ENCODE results near the gene TSBP1. TPM values are rescaled to one million over a fixed set of nuclear protein-coding genes. Genes with fewer than 3 reads are reported as not detected.

TSBP1 gene, protein sequence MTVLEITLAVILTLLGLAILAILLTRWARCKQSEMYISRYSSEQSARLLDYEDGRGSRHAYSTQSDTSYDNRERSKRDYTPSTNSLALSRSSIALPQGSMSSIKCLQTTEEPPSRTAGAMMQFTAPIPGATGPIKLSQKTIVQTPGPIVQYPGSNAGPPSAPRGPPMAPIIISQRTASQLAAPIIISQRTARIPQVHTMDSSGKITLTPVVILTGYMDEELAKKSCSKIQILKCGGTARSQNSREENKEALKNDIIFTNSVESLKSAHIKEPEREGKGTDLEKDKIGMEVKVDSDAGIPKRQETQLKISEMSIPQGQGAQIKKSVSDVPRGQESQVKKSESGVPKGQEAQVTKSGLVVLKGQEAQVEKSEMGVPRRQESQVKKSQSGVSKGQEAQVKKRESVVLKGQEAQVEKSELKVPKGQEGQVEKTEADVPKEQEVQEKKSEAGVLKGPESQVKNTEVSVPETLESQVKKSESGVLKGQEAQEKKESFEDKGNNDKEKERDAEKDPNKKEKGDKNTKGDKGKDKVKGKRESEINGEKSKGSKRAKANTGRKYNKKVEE
- total RNA-seq (not detected), polyA plus RNA-seq (not detected)

DNA sequence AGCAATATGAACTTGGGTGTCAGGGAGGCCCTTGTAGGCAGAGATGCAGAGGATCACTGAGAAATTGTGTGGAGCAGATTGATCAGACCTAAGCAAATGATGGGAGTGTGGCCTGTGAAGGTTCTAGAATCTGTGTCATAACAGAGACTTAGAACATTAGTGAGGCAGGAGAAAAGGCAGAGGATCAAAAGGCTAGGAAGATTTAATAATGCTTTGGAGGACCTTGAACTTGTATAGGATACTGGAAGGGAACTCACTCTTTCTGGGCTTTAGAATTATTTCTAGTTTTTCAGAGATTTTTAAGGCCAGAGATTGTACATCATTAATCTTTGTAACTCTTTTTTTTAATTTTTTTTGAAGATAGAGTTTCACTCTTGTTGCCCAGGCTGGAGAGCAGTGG, at the start of gene TSBP1:
TSBP1 (minus strand) TSS at position 101 of the 400 bp plus-strand sequence. CDS start 197 bp downstream, outside the sequence.
- Mint-ChIP-seq H3K27me3 (peaks cover 28 to 30% of the 10 kb centered on the region in 2 donors), H3K4me1 (no peaks in the 10 kb centered on the region), H3K36me3 (no peaks in the 10 kb centered on the region), H3K4me3 (no peak within 1 kb of the TSS), H3K9me3 (peaks cover 0 to 3% (median 0%) of the 10 kb centered on the region in 8 donors), H3K27ac (no peak within 1 kb of the TSS)
- CTCF ChIA-PET (ENCODE audit: partially characterized antibody), result no interaction called here
- intact Hi-C loops (cut with micrococcal nuclease), result no loop called here
- no peak within 1 kb of the TSS for H3K27ac ChIP-seq (ENCODE audit: low read depth, low read length)
- no peak for DNase-seq
- no peaks in the 10 kb centered on the region for H3K9me3 ChIP-seq (ENCODE audit: control insufficient read depth in 1 of 2, low read length in 2 of 2)
- peaks cover 9% of the 10 kb centered on the region for H3K27me3 ChIP-seq (ENCODE audit: insufficient read depth, low read length)
- no peak within 1 kb of the TSS for H3K4me3 ChIP-seq (ENCODE audit: low read length in 2 of 2)
- POLR2A ChIA-PET (ENCODE audit: partially characterized antibody), result no interaction called here
- H3K36me3 ChIP-seq (ENCODE audit: insufficient read depth, low read length), result no peaks in the 10 kb centered on the region
- H3K4me1 ChIP-seq (ENCODE audit: insufficient read depth, low read length), result no peaks in the 10 kb centered on the region

DNA sequence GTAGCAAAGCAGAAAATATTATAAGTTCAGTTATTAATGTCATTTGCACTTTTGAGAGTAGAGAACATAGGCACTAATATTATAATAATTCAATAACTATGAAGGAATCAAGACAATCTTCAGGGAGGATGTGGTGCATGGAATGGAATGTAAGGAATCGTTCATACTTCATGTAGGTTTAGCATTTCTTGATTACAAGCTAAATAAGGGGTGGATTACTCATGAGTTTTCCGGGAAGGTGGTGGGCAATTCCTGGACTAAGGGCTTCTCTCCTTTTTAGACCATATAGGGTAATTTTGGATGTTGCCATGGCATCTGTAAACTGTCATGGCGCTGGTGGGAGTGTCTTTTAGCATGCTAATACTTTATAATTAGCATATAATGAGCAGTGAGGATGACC, 44.3 kb upstream of the TSBP1 start:
- DNase-seq, result no peak
- Histone ChIP-seq H3K9me3 (ENCODE audit: control insufficient read depth in 1 of 2, low read length in 2 of 2) (no peaks in the 10 kb centered on the region), H3K27ac (ENCODE audit: low read depth, low read length) (no peak overlapping the region), H3K4me3 (ENCODE audit: low read length in 2 of 2) (no peak overlapping the region), H3K27me3 (ENCODE audit: insufficient read depth, low read length) (peaks cover 16% of the 10 kb centered on the region), H3K4me1 (ENCODE audit: insufficient read depth, low read length) (peaks cover 3% of the 10 kb centered on the region), H3K36me3 (ENCODE audit: insufficient read depth, low read length) (no peaks in the 10 kb centered on the region)
- Mint-ChIP-seq H3K27ac (no peak overlapping the region), H3K27me3 (peaks cover 32 to 45% of the 10 kb centered on the region in 2 donors), H3K9me3 (no peaks in the 10 kb centered on the region), H3K36me3 (no peaks in the 10 kb centered on the region), H3K4me3 (no peak overlapping the region), H3K4me1 (peaks cover 5 to 12% (median 8%) of the 10 kb centered on the region in 4 donors)
- CTCF ChIA-PET (ENCODE audit: partially characterized antibody), result interaction anchor here (1.0 to 7.0 kb wide), 4 partner anchors 276 to 405 kb away, joined by 3 to 109 read pairs (median 10); no protein-coding TSS in a partner anchor
- POLR2A ChIA-PET (ENCODE audit: partially characterized antibody), result no interaction called here
- intact Hi-C loops (cut with micrococcal nuclease), result loop anchor here (10.0 kb wide), 1 partner anchor 209 kb away; no protein-coding TSS in a partner anchor

DNA sequence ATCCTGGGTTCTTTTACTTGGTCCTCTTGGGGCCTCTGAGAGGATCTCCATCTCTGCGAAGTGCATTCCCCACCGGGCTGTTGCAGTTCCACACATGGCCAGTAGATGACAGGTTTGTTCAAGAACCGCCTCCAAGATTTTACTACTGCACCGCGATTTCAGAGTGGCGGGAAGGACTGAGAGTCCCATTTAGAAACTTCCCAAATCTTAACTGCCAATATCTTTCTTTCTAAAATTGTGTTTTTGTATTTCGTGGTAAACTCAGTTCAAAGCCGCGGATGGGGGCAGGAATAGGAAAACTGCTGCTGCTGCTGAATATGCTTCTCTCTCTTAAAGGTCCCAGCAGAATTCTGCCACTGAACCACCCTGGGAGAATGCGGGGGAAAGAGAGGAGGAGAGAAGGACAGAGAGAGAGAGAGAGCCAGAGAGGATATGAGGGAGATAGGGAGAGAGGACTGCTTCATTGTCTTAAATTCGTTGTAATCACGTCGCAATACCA, 43.9 kb upstream of the TSBP1 start:
- intact Hi-C loops (cut with micrococcal nuclease), result loop anchor here (2.0 to 10.0 kb wide), 2 partner anchors 209 to 277 kb away; no protein-coding TSS in a partner anchor
- no peak overlapping the region for H3K27ac ChIP-seq (ENCODE audit: low read depth, low read length)
- ChIA-PET CTCF (ENCODE audit: partially characterized antibody) (interaction anchor here (1.0 to 7.8 kb wide), 9 partner anchors 8 to 378 kb away, joined by 4 to 109 read pairs (median 19); no protein-coding TSS in a partner anchor), POLR2A (ENCODE audit: partially characterized antibody) (no interaction called here)
- peaks cover 16% of the 10 kb centered on the region for H3K27me3 ChIP-seq (ENCODE audit: insufficient read depth, low read length)
- peaks cover 3% of the 10 kb centered on the region for H3K4me1 ChIP-seq (ENCODE audit: insufficient read depth, low read length)
- no peak overlapping the region for H3K27ac Mint-ChIP-seq
- no peaks in the 10 kb centered on the region for H3K36me3 Mint-ChIP-seq
- peaks cover 35 to 45% of the 10 kb centered on the region in 2 donors for H3K27me3 Mint-ChIP-seq
- no peak overlapping the region for H3K4me3 ChIP-seq (ENCODE audit: low read length in 2 of 2)
- no peaks in the 10 kb centered on the region for H3K9me3 Mint-ChIP-seq
- no peaks in the 10 kb centered on the region for H3K9me3 ChIP-seq (ENCODE audit: control insufficient read depth in 1 of 2, low read length in 2 of 2)
- DNase-seq, result peak; percentile 48 to 76 (median 65)
- H3K36me3 ChIP-seq (ENCODE audit: insufficient read depth, low read length), result no peaks in the 10 kb centered on the region
- H3K4me1 Mint-ChIP-seq, result peaks cover 5 to 12% (median 8%) of the 10 kb centered on the region in 4 donors
- H3K4me3 Mint-ChIP-seq, result peak overlapping the region in 1 of 8 donors; percentile 39

DNA sequence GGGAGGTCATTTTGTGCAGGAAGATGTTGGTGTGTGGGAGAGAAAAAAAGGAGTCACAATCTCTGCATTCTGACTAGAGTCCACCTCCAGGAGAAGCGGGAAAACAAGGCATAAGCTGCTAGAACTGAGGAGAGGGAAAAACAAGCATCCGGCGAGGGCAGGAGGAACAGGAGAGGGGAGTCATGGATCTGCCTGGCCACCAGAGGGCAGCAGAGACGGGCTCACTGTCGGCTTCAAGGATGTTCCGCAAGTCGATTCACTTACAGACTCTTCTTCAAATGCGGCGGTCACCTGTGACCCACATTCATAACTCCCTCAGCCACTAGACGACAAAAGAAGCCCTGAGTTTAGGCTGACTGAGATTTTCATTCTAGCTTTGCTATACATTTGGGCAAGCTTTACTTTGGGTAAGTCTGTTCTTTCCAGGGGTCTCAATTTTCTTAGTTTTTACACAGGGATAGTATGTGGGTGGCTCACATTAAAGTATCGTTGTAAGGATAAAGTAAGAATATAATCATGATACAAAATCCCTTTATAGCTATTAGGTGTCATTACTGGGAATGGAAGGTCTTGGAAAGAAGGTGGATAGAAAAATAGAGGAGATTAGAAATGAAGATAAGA, 41.8 kb upstream of the TSBP1 start:
- no peaks in the 10 kb centered on the region for H3K9me3 ChIP-seq (ENCODE audit: control insufficient read depth in 1 of 2, low read length in 2 of 2)

DNA sequence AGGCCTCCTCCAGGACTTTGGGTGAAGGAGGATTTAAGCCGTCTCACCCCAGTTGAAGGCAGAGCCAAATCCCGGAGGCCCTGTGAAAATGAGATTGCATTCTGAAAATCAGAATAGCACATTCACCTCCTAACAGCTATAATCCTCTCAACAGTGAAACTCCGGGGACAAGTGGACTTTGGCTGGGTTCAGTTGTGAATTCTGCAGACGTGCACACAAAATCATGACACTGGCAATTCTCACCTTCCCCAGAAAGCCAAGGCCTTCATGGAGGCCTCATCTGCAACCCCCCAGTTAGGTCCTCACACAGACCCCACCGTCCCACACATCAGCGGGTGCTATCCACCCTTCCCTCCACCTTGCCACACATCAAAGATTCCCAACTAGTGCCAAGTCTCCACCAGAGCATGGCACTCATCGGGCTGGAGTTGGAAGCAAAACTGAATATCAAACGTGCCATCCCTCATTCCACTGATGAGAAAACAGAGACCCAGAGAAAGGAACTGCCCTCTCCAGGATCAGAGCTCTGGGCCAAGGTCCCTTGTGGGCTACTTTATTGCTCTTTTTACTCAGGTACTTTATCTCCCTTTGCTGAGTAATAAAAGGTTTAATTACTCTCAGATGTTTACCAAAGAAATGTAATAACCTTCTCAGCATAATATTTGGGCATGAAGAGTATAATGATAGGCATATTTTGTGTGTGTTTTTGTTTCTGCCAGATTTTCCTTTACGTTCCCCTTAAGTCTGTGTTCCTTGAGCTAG, 40.0 kb upstream of the TSBP1 start:
- intact Hi-C loops (cut with micrococcal nuclease), result loop anchor here (2.0 to 10.0 kb wide), 3 partner anchors 21 to 457 kb away; no protein-coding TSS in a partner anchor
- no peaks in the 10 kb centered on the region for H3K9me3 Mint-ChIP-seq
- Histone ChIP-seq H3K36me3 (ENCODE audit: insufficient read depth, low read length) (no peaks in the 10 kb centered on the region), H3K4me3 (ENCODE audit: low read length in 2 of 2) (no peak overlapping the region), H3K4me1 (ENCODE audit: insufficient read depth, low read length) (peaks cover 3% of the 10 kb centered on the region), H3K27ac (ENCODE audit: low read depth, low read length) (no peak overlapping the region), H3K27me3 (ENCODE audit: insufficient read depth, low read length) (peaks cover 20% of the 10 kb centered on the region), H3K9me3 (ENCODE audit: control insufficient read depth in 1 of 2, low read length in 2 of 2) (no peaks in the 10 kb centered on the region)
- ChIA-PET CTCF (ENCODE audit: partially characterized antibody) (interaction anchor here (1.6 to 7.8 kb wide), 5 partner anchors 9 to 384 kb away, joined by 4 to 109 read pairs (median 41); no protein-coding TSS in a partner anchor), POLR2A (ENCODE audit: partially characterized antibody) (no interaction called here)
- H3K27ac Mint-ChIP-seq, result peak overlapping the region in 1 of 7 donors; percentile 58
- peaks cover 28 to 51% of the 10 kb centered on the region in 2 donors for H3K27me3 Mint-ChIP-seq
- no peaks in the 10 kb centered on the region for H3K36me3 Mint-ChIP-seq
- DNase-seq, result no peak
- H3K4me3 Mint-ChIP-seq, result no peak overlapping the region
- peaks cover 5 to 12% (median 8%) of the 10 kb centered on the region in 4 donors for H3K4me1 Mint-ChIP-seq

More for the DNA sequence above, 41.8 kb upstream of the TSBP1 start:
- H3K36me3 Mint-ChIP-seq, result no peaks in the 10 kb centered on the region
- DNase-seq, result peak; percentile 79 to 82 (median 80)
- H3K27me3 Mint-ChIP-seq, result peaks cover 26 to 39% of the 10 kb centered on the region in 2 donors
- H3K9me3 Mint-ChIP-seq, result no peaks in the 10 kb centered on the region
- intact Hi-C loops (cut with micrococcal nuclease), result loop anchor here (1.0 to 10.0 kb wide), 8 partner anchors 19 to 455 kb away; no protein-coding TSS in a partner anchor
- Histone ChIP-seq H3K4me3 (ENCODE audit: low read length in 2 of 2) (no peak overlapping the region), H3K4me1 (ENCODE audit: insufficient read depth, low read length) (peaks cover 3% of the 10 kb centered on the region), H3K27me3 (ENCODE audit: insufficient read depth, low read length) (peaks cover 16% of the 10 kb centered on the region), H3K27ac (ENCODE audit: low read depth, low read length) (no peak overlapping the region), H3K36me3 (ENCODE audit: insufficient read depth, low read length) (no peaks in the 10 kb centered on the region)
- no peak overlapping the region for H3K4me3 Mint-ChIP-seq
- CTCF ChIA-PET (ENCODE audit: partially characterized antibody), result interaction anchor here (0.7 to 7.8 kb wide), 43 partner anchors 10 to 541 kb away, joined by 3 to 109 read pairs (median 5); partner anchors contain the start of genes HLA-DQA2, HLA-DRA and TAP2
- peak overlapping the region in 1 of 7 donors; percentile 43 for H3K27ac Mint-ChIP-seq
- POLR2A ChIA-PET (ENCODE audit: partially characterized antibody), result no interaction called here
- H3K4me1 Mint-ChIP-seq, result peaks cover 5 to 12% (median 8%) of the 10 kb centered on the region in 4 donors

DNA sequence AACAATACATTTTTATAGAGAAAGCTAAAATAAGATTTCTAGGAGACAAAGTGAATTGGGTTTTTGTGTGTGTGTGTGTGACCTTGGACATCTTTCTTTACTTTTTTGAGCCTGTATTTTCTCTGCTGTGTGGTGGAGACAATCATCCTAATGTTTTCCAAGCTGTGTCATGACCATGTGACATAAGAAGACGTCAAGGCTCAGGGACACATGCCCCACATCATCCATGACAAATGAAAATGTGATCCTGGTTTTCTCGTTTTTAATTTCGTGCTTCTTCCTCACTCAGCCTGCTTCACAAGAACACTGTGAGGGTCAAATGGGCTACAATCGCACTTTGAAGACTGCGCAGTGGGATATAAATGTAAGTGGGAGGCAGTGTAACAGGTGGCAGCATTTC, 39.2 kb upstream of the TSBP1 start:
- Mint-ChIP-seq H3K4me1 (peaks cover 5 to 12% (median 8%) of the 10 kb centered on the region in 4 donors), H3K27me3 (peaks cover 30 to 51% of the 10 kb centered on the region in 2 donors), H3K4me3 (no peak overlapping the region), H3K9me3 (no peaks in the 10 kb centered on the region), H3K36me3 (no peaks in the 10 kb centered on the region), H3K27ac (no peak overlapping the region)
- H3K4me1 ChIP-seq (ENCODE audit: insufficient read depth, low read length), result peaks cover 3% of the 10 kb centered on the region
- H3K27ac ChIP-seq (ENCODE audit: low read depth, low read length), result no peak overlapping the region
- DNase-seq, result no peak
- H3K36me3 ChIP-seq (ENCODE audit: insufficient read depth, low read length), result no peaks in the 10 kb centered on the region
- no peaks in the 10 kb centered on the region for H3K9me3 ChIP-seq (ENCODE audit: control insufficient read depth in 1 of 2, low read length in 2 of 2)
- CTCF ChIA-PET (ENCODE audit: partially characterized antibody), result interaction anchor here (0.7 to 7.8 kb wide), 5 partner anchors 9 to 380 kb away, joined by 3 to 109 read pairs (median 5); no protein-coding TSS in a partner anchor
- H3K4me3 ChIP-seq (ENCODE audit: low read length in 2 of 2), result no peak overlapping the region
- intact Hi-C loops (cut with micrococcal nuclease), result loop anchor here (10.0 kb wide), 1 partner anchor 214 kb away; no protein-coding TSS in a partner anchor
- POLR2A ChIA-PET (ENCODE audit: partially characterized antibody), result no interaction called here
- peaks cover 13% of the 10 kb centered on the region for H3K27me3 ChIP-seq (ENCODE audit: insufficient read depth, low read length)

All from CD4-positive, alpha-beta memory T cell (primary cell).